Effector memory CD4-positive, alpha-beta T cell (primary cell): ENCODE results near the gene IL24.
A peak's percentile ranks its signal among the peaks of the same experiment; 100 is the strongest.

Experiments
- DNase-seq, 3 donors: peaks; one replicate each; pipeline ENCODE4 v3.0.0-alpha.2; 2020
- H3K27ac ChIP-seq: 2 replicates; pipeline ENCODE4 v1.7.0; 2013; ENCODE audit warnings: mild to moderate bottlenecking, low read length, moderate library complexity; ENCODE audit not compliant: insufficient read depth, poor library complexity, severe bottlenecking
- H3K27me3 ChIP-seq: replicated peaks from 2 replicates; pipeline ENCODE4 v1.7.0; 2013; ENCODE audit warnings: mild to moderate bottlenecking, low read length; ENCODE audit not compliant: insufficient read depth, control insufficient read depth, poor library complexity, severe bottlenecking
- H3K36me3 ChIP-seq: 2 replicates; pipeline ENCODE4 v1.7.0; 2013; ENCODE audit warnings: mild to moderate bottlenecking, low read length, moderate library complexity; ENCODE audit not compliant: control insufficient read depth, insufficient read depth
- H3K4me1 ChIP-seq: 2 replicates; pipeline ENCODE4 v1.7.0; 2013; ENCODE audit warnings: low read length, mild to moderate bottlenecking; ENCODE audit not compliant: control insufficient read depth, insufficient read depth, poor library complexity, severe bottlenecking
- H3K4me3 ChIP-seq: 2 replicates; pipeline ENCODE4 v1.7.0; 2013; ENCODE audit warnings: low read length, low read depth, mild to moderate bottlenecking; ENCODE audit not compliant: insufficient read depth, poor library complexity, severe bottlenecking
- H3K9me3 ChIP-seq: 2 replicates; pipeline ENCODE4 v1.7.0; 2013; ENCODE audit warnings: mild to moderate bottlenecking, low read length, moderate library complexity; ENCODE audit not compliant: control insufficient read depth

IL24 gene

DNA sequence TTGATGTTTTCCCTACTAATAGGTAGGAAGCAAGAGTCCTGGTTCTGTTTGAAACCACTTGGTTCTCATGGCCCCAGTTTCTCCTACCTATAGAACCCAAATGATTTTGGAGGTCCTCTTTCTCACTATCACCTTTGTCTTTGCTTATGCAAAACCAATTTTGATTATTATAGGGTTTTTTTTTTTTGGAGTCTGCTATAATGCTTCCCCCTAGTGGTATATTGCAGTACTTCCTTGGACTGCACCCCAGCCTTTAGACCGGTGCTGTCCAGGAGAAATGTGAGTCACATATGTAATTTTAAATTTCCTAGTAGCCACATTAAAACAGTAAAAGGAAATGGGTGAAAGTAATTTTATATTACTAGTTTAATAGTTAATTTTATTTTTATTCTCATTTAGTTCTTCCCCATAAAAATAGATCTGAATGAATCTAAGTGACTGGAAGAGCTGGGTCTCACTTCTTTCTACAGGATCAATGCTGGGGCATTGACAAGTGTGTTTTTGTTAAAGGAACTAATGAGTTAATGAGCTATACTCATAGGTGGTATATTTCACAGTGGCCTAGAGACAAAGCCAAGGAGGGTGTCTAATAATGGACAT is 13.9 kb downstream of the IL24 start:
- Histone ChIP-seq H3K27me3 (no peaks in the 10 kb centered on the region), H3K36me3 (peaks cover 64% of the 10 kb centered on the region), H3K4me3 (no peak overlapping the region), H3K9me3 (no peaks in the 10 kb centered on the region), H3K27ac (no peak overlapping the region), H3K4me1 (peaks cover 71% of the 10 kb centered on the region)
- DNase-seq, result no peak

DNA sequence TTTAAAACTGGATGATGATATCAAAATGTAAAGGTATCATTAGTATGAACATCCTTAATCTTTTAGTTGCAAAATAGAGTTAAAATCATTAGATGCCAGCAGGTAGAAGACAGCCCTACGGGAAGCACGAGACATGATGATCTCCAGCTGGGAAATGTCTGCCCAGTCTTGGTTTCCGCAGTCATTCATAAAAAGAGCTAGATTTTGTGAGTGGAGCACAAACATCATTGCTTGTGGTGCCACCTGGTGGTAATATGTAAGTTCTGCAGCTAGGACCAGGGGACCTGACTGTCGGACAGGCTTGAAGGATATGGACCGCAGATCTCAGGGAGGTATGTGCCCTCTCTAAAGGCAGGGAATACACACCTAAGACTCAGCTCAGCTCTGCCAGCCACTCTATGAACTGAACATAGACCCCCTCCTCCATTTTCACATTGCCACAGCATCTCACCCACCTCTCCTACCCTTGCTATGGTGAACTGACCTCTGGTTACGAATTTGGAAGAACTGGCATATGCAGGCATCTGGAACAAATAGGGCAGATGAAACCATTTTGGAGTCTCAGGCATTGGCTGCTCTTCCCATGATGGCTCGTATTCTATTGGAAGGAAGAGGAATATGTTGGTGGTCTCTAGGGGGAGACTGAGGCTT is 15.3 kb downstream of the IL24 start:
- H3K27ac ChIP-seq, result peak overlapping the region; percentile 19
- peaks cover 73% of the 10 kb centered on the region for H3K4me1 ChIP-seq
- H3K9me3 ChIP-seq, result no peaks in the 10 kb centered on the region
- DNase-seq, result peak; percentile 25 to 54 (median 41)
- peaks cover 67% of the 10 kb centered on the region for H3K36me3 ChIP-seq
- no peak overlapping the region for H3K4me3 ChIP-seq
- no peaks in the 10 kb centered on the region for H3K27me3 ChIP-seq

DNA sequence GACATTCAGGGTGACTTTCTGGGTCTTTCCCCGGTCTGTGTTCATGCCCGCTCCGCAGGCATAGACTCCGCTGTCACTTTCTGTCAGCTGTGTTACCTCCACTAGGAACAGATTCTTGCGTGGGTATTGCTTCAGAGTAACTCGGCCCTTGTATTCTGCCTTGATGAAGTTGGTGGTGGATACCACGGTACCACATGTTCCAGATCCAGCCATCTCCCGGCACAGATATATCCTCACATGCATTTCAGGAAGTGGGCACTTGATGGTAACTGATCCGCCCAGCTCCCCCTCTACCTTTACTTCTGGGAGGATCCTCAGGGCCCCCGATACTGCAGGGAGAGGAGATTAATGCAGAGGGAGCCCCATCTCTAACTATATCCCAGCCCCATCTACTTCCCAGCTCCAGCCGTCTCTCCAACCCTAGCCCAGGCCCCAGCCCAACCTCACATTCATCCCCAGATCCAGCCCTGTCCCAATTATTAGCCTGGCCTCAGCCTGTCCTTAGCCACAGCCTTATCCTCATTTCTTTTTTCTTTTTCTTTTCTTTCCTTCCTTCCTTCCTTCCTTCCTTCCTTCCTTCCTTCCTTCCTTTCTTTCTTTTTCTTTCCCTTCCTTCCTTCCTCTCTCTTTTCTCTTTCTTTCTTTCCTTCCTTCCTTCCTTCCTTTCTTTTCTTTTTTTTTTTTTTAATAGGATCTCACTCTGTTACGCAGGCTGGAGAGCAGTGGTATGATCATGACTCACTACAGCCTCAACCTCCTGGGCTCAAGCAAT is 16.7 kb downstream of the IL24 start:
- Histone ChIP-seq H3K27ac (peak overlapping the region; percentile 15), H3K27me3 (no peaks in the 10 kb centered on the region), H3K4me3 (no peak overlapping the region), H3K9me3 (no peaks in the 10 kb centered on the region), H3K4me1 (peaks cover 74% of the 10 kb centered on the region), H3K36me3 (peaks cover 57% of the 10 kb centered on the region)
- DNase-seq, result no peak

- no peak overlapping the region for H3K4me3 ChIP-seq
- no peaks in the 10 kb centered on the region for H3K27me3 ChIP-seq
- H3K27ac ChIP-seq, result peak overlapping the region; percentile 15
- H3K36me3 ChIP-seq, result peaks cover 52% of the 10 kb centered on the region
- DNase-seq, result no peak
- no peaks in the 10 kb centered on the region for H3K9me3 ChIP-seq
- H3K4me1 ChIP-seq, result peaks cover 65% of the 10 kb centered on the region
These were observed 17.9 kb downstream of the IL24 start for GRCh38 chr1:206915030-206915735.

GRCh38 chr1:206916000-206916709 is 18.9 kb downstream of the IL24 start:
- H3K4me3 ChIP-seq, result peak overlapping the region; percentile 64
- peak overlapping the region; percentile 43 for H3K27ac ChIP-seq
- H3K4me1 ChIP-seq, result peaks cover 58% of the 10 kb centered on the region
- peaks cover 51% of the 10 kb centered on the region for H3K36me3 ChIP-seq
- no peaks in the 10 kb centered on the region for H3K9me3 ChIP-seq
- DNase-seq, result no peak
- H3K27me3 ChIP-seq, result no peaks in the 10 kb centered on the region

GRCh38 chr1:206918076-206918475 is 20.8 kb downstream of the IL24 start:
- Histone ChIP-seq H3K27me3 (no peaks in the 10 kb centered on the region), H3K27ac (peak overlapping the region; percentile 46), H3K9me3 (no peaks in the 10 kb centered on the region), H3K4me3 (peak overlapping the region; percentile 64), H3K36me3 (peaks cover 33% of the 10 kb centered on the region), H3K4me1 (peaks cover 59% of the 10 kb centered on the region)
- no peak for DNase-seq

- Histone ChIP-seq H3K4me3 (peak within 1 kb of the TSS; percentile 64), H3K27ac (peak within 1 kb of the TSS; percentile 81)
These were observed 24.6 kb downstream of the IL24 start, which contains the start of gene FCMR for GRCh38 chr1:206921772-206922265. Gene FCMR (minus strand): TSS chr1:206921941. CDS start chr1:206921854, 87 bp downstream.

DNA sequence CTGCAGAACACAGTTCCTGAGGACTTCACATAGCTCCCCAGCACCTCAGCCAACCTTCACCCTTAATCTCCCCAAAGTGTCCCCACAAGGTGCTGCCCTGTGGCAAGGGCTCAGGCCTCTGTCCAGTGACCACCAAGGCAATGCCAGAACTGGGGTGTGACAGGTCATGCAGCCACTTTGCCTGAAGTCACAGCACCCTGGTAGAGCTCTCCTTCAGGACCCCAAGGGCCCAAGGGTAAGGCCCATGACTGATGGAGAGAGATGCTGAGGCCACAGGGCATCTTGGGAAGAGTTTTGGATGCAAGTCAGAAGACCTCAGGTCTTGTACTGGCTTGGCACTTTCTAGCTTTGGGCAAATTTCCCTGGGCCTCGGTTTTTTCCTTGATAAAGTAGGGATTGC is 25.3 kb downstream of the IL24 start:
- Histone ChIP-seq H3K27me3 (no peaks in the 10 kb centered on the region), H3K27ac (peak overlapping the region; percentile 81), H3K4me1 (peaks cover 52% of the 10 kb centered on the region), H3K36me3 (no peaks in the 10 kb centered on the region), H3K4me3 (peak overlapping the region; percentile 64), H3K9me3 (no peaks in the 10 kb centered on the region)
- no peak for DNase-seq

More at GRCh38 chr1:206921772-206922265, 24.6 kb downstream of the IL24 start, which contains the start of gene FCMR:
- H3K9me3 ChIP-seq, result no peaks in the 10 kb centered on the region
- H3K4me1 ChIP-seq, result peaks cover 58% of the 10 kb centered on the region
- no peaks in the 10 kb centered on the region for H3K27me3 ChIP-seq
- peak in 2 of 3 donors; percentile 25 to 43 for DNase-seq
- peaks cover 4% of the 10 kb centered on the region for H3K36me3 ChIP-seq
